ENCODE data around the gene YPEL2.

The YPEL2 gene

GRCh38 chr17:59333836-59334235 lies 2.4 kb downstream of the YPEL2 start:
- Histone ChIP-seq H3K9me3 (ENCODE audit: insufficient read depth, low read length) (no peaks in the 10 kb centered on the region), H3K4me1 (ENCODE audit: low read length) (peaks cover 47% of the 10 kb centered on the region), H3K27me3 (ENCODE audit: low read depth, low read length) (no peaks in the 10 kb centered on the region), H3K79me2 (ENCODE audit: low read length) (peaks cover 72% of the 10 kb centered on the region), H3K9ac (ENCODE audit: low read length) (no peak overlapping the region; the same call in 1 of the 2 replicates), H4K20me1 (ENCODE audit: insufficient read depth, low read length) (peaks cover 60% of the 10 kb centered on the region), H3K36me3 (replicated peaks; ENCODE audit: low read depth, low read length) (peaks cover 2% of the 10 kb centered on the region), H3K4me3 (ENCODE audit: low read length) (no peak overlapping the region), H3K4me2 (ENCODE audit: low read length) (peak overlapping the region; percentile 98), H2AFZ (ENCODE audit: low read depth, low read length) (no peak overlapping the region), H3K27ac (ENCODE audit: low read length) (no peak overlapping the region)
- TF ChIP-seq EZH2phosphoT487 (IDR thresholded peaks at IDR 0.05; ENCODE audit: low read depth) (no peak), CTCF (IDR thresholded peaks at IDR 0.05; ENCODE audit: low read depth, low read length) (no peak)

GRCh38 chr17:59335685-59336084 lies 4.2 kb downstream of the YPEL2 start:
- Histone ChIP-seq H3K36me3 (replicated peaks; ENCODE audit: low read depth, low read length) (peaks cover 2% of the 10 kb centered on the region), H2AFZ (ENCODE audit: low read depth, low read length) (no peak overlapping the region), H3K27ac (ENCODE audit: low read length) (no peak overlapping the region), H3K4me1 (ENCODE audit: low read length) (peaks cover 28% of the 10 kb centered on the region), H3K27me3 (ENCODE audit: low read depth, low read length) (no peaks in the 10 kb centered on the region), H4K20me1 (ENCODE audit: insufficient read depth, low read length) (peaks cover 69% of the 10 kb centered on the region), H3K9me3 (ENCODE audit: insufficient read depth, low read length) (no peaks in the 10 kb centered on the region), H3K79me2 (ENCODE audit: low read length) (peaks cover 89% of the 10 kb centered on the region), H3K4me3 (ENCODE audit: low read length) (no peak overlapping the region), H3K4me2 (ENCODE audit: low read length) (no peak overlapping the region; the same call in 1 of the 2 replicates), H3K9ac (ENCODE audit: low read length) (no peak overlapping the region)
- no peak for TF ChIP-seq EZH2phosphoT487 (IDR thresholded peaks at IDR 0.05; ENCODE audit: low read depth)
- no peak for TF ChIP-seq CTCF (IDR thresholded peaks at IDR 0.05; ENCODE audit: low read depth, low read length)

- Histone ChIP-seq H3K79me2 (ENCODE audit: low read length) (peaks cover 98% of the 10 kb centered on the region), H3K4me1 (ENCODE audit: low read length) (peaks cover 42% of the 10 kb centered on the region), H3K9ac (ENCODE audit: low read length) (no peak overlapping the region), H3K4me3 (ENCODE audit: low read length) (no peak overlapping the region), H3K27ac (ENCODE audit: low read length) (no peak overlapping the region), H3K36me3 (replicated peaks; ENCODE audit: low read depth, low read length) (peaks cover 2% of the 10 kb centered on the region), H3K27me3 (ENCODE audit: low read depth, low read length) (no peaks in the 10 kb centered on the region), H4K20me1 (ENCODE audit: insufficient read depth, low read length) (peaks cover 81% of the 10 kb centered on the region), H3K4me2 (ENCODE audit: low read length) (no peak overlapping the region), H2AFZ (ENCODE audit: low read depth, low read length) (no peak overlapping the region), H3K9me3 (ENCODE audit: insufficient read depth, low read length) (no peaks in the 10 kb centered on the region)
- TF ChIP-seq CTCF (IDR thresholded peaks at IDR 0.05; ENCODE audit: low read depth, low read length) (no peak), EZH2phosphoT487 (IDR thresholded peaks at IDR 0.05; ENCODE audit: low read depth) (no peak)
Measured at GRCh38 chr17:59337741-59338299, 6.4 kb downstream of the YPEL2 start.

- Histone ChIP-seq H3K4me1 (ENCODE audit: low read length) (peaks cover 42% of the 10 kb centered on the region), H3K27me3 (ENCODE audit: low read depth, low read length) (no peaks in the 10 kb centered on the region), H2AFZ (ENCODE audit: low read depth, low read length) (no peak overlapping the region), H3K27ac (ENCODE audit: low read length) (no peak overlapping the region), H3K4me3 (ENCODE audit: low read length) (no peak overlapping the region), H3K36me3 (replicated peaks; ENCODE audit: low read depth, low read length) (peaks cover 2% of the 10 kb centered on the region), H3K79me2 (ENCODE audit: low read length) (peaks cover 98% of the 10 kb centered on the region), H3K4me2 (ENCODE audit: low read length) (no peak overlapping the region), H3K9ac (ENCODE audit: low read length) (no peak overlapping the region), H3K9me3 (ENCODE audit: insufficient read depth, low read length) (no peaks in the 10 kb centered on the region), H4K20me1 (ENCODE audit: insufficient read depth, low read length) (peaks cover 81% of the 10 kb centered on the region)
- TF ChIP-seq CTCF (IDR thresholded peaks at IDR 0.05; ENCODE audit: low read depth, low read length) (no peak), EZH2phosphoT487 (IDR thresholded peaks at IDR 0.05; ENCODE audit: low read depth) (no peak)
Measured at GRCh38 chr17:59338498-59338897, 7.0 kb downstream of the YPEL2 start.

Data from OCI-LY3 (cell line).